ENCODE measurements around the gene GLB1L3. TPM values are rescaled to one million over a fixed set of nuclear protein-coding genes. Genes with fewer than 3 reads are reported as not detected.

GLB1L3 gene
- total RNA-seq, 1 donor from 2014 or later = 16.5 TPM

DNA sequence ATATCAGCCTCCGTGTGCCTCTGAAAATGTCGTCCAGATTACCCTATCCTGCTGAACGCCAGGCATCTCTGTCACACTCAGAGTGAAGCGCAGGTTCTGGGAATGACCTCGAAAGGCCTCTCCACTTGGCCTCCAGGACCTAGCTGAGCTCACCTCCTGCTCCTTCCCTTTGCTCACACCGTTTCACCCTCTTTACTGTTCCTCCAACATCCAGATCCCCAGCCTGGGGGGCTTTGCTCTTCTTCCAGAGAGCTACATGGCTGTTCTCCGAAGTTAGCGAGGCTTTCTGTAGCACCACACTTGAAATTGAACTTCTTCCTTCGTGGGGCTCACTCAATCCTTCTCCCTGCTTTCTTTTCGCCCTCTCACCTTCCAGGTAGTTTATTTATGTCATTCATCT lies 83.5 kb downstream of the GLB1L3 start:
- H3K27ac Mint-ChIP-seq (ENCODE audit: unreplicated experiment) = peak overlapping the region; percentile 5
- H3K4me3 Mint-ChIP-seq (ENCODE audit: unreplicated experiment) = no peak overlapping the region
- no peaks in the 10 kb centered on the region for H3K9me3 Mint-ChIP-seq (ENCODE audit: unreplicated experiment)
- H3K27me3 Mint-ChIP-seq (ENCODE audit: unreplicated experiment) = peaks cover 11% of the 10 kb centered on the region
- no peak for DNase-seq (ENCODE audit: low spot score)
- no peaks in the 10 kb centered on the region for H3K36me3 Mint-ChIP-seq (ENCODE audit: low read depth, unreplicated experiment)
- TF ChIP-seq, protein P1, sequence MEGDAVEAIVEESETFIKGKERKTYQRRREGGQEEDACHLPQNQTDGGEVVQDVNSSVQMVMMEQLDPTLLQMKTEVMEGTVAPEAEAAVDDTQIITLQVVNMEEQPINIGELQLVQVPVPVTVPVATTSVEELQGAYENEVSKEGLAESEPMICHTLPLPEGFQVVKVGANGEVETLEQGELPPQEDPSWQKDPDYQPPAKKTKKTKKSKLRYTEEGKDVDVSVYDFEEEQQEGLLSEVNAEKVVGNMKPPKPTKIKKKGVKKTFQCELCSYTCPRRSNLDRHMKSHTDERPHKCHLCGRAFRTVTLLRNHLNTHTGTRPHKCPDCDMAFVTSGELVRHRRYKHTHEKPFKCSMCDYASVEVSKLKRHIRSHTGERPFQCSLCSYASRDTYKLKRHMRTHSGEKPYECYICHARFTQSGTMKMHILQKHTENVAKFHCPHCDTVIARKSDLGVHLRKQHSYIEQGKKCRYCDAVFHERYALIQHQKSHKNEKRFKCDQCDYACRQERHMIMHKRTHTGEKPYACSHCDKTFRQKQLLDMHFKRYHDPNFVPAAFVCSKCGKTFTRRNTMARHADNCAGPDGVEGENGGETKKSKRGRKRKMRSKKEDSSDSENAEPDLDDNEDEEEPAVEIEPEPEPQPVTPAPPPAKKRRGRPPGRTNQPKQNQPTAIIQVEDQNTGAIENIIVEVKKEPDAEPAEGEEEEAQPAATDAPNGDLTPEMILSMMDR (IDR thresholded peaks at IDR 0.05; ENCODE audit: unreplicated experiment) = no peak
- peaks cover 18% of the 10 kb centered on the region for H3K4me1 Mint-ChIP-seq (ENCODE audit: unreplicated experiment)

DNA sequence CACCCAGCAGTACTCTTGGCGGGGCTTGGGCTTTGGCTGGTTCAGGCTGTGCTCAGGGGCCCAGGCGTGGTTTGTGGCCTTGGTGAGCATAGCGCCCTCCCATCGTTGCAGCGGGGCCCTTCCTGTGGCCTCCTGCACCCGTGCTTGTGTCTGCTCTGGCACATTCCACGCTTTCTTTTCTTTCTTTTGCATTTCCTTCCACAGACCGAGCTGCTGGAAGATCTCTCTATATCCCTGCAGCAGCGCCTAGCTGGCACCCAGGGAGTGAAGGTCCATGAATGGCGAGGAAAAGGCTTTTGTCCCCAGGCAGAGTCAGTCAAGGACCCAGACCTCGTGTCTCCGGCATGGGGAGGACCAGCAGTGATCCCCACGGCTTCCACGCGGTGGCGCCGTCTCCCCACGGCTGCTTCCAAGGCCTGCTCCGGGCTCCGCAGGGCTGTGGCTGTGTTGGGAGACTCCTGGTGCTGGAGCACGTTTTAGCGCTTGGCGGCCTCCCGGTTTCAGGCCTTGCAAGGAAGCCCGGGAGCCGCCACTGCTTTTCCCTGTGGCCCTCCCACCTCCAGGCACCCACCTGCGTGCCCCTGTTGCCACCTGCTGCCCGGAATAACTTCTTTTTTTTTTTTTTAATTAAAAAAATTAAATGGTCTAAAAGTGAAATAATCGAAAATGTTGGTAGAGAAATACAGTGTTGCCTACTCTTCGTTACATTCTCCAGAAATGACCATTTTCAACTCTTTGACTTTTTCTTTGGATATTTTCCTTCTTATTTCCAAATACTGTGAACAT lies 84.1 kb downstream of the GLB1L3 start:
- Mint-ChIP-seq H3K9me3 (ENCODE audit: unreplicated experiment) (no peaks in the 10 kb centered on the region), H3K4me1 (ENCODE audit: unreplicated experiment) (peaks cover 18% of the 10 kb centered on the region), H3K36me3 (ENCODE audit: low read depth, unreplicated experiment) (no peaks in the 10 kb centered on the region), H3K27me3 (ENCODE audit: unreplicated experiment) (peaks cover 11% of the 10 kb centered on the region), H3K27ac (ENCODE audit: unreplicated experiment) (peak overlapping the region; percentile 89), H3K4me3 (ENCODE audit: unreplicated experiment) (no peak overlapping the region)
- TF ChIP-seq, protein P1 (IDR thresholded peaks at IDR 0.05; ENCODE audit: unreplicated experiment) = peak; percentile 78
- DNase-seq (ENCODE audit: low spot score) = peak; percentile 98

DNA sequence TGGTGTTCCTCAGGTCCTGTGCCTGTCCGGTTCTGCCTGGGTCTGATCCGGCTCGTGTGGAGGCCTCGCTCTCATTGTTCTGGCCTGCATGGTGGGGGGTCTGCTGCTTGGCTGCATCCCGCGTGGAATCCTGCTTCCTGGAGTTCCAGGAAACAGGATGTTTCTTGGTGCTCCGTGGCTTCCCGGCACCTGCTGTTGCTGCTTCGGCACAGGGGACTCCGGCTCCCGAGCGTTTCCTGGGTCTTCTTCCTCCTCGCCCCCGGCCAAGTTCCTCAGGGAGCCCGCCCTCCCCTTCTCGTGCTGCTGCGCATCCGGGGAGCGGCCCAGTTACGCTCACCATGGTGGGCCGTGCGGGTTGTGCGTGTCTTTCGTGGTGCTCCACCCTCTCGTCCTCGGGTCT lies 85.5 kb downstream of the GLB1L3 start:
- peaks cover 18% of the 10 kb centered on the region for H3K4me1 Mint-ChIP-seq (ENCODE audit: unreplicated experiment)
- peak; percentile 62 for DNase-seq (ENCODE audit: low spot score)

DNA sequence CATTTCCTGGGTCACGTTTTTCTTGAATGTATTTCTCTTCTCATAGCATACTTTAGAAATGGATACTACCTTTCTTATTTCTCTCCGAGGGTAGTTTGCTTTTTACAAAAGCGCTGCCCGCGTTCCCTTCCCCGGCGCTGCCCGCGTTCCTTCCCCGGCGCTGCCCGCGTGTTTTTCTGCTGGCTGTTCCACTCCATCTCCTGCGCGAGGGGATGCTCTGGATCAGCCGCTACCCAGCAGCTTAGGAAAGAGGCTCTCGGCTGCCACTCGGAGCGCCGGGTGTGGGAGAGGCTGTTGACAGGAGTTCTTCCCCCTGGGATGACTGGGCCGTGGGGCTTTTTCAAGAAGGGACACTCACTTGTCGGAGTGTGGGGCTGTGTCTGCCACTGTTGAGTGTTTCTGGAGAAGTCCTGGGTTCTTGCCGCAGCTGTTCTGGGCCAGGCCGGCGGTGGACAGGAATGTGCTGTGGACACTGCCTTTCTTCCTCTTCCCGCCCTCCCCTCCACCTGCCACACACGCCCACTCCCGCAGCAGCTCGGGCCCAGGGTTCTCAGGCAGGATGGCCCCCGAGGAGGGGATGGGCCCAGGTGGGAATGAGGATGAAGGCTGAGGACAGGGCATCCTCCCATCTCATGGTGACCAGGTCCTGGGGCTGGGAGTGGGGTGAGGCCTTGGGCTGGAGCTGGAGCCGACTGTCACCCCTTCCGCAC lies 86.2 kb downstream of the GLB1L3 start:
- TF ChIP-seq, protein P1 (IDR thresholded peaks at IDR 0.05; ENCODE audit: unreplicated experiment) = no peak
- Mint-ChIP-seq H3K4me1 (ENCODE audit: unreplicated experiment) (peaks cover 18% of the 10 kb centered on the region), H3K27me3 (ENCODE audit: unreplicated experiment) (peaks cover 13% of the 10 kb centered on the region), H3K36me3 (ENCODE audit: low read depth, unreplicated experiment) (no peaks in the 10 kb centered on the region), H3K4me3 (ENCODE audit: unreplicated experiment) (no peak overlapping the region), H3K9me3 (ENCODE audit: unreplicated experiment) (no peaks in the 10 kb centered on the region), H3K27ac (ENCODE audit: unreplicated experiment) (peak overlapping the region; percentile 86)
- DNase-seq (ENCODE audit: low spot score) = no peak

More for the DNA sequence above, 85.5 kb downstream of the GLB1L3 start:
- no peaks in the 10 kb centered on the region for H3K9me3 Mint-ChIP-seq (ENCODE audit: unreplicated experiment)
- TF ChIP-seq, protein P1 (IDR thresholded peaks at IDR 0.05; ENCODE audit: unreplicated experiment) = no peak
- peak overlapping the region; percentile 86 for H3K27ac Mint-ChIP-seq (ENCODE audit: unreplicated experiment)
- H3K4me3 Mint-ChIP-seq (ENCODE audit: unreplicated experiment) = no peak overlapping the region
- H3K27me3 Mint-ChIP-seq (ENCODE audit: unreplicated experiment) = peaks cover 11% of the 10 kb centered on the region
- H3K36me3 Mint-ChIP-seq (ENCODE audit: low read depth, unreplicated experiment) = no peaks in the 10 kb centered on the region

DNA sequence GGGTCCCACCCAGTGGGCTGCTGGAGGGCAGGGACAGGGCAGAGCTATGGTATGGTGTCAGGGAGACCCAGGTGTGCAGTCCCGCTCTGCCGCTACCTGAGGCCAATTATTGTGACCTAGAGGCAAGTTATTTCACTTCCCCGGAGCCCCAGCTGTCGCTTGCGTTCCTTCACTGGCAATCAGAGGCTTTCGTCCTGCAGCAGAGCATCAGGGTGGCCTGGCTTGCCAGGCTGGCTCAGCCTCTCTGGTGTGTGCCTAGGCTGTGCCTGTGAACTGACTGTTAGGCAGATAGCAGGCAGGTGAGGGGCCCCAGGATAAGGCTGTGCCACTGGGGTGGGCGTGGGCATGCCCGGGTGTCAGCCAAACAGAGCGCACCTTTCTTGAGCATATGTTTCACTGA lies 87.0 kb downstream of the GLB1L3 start:
- H3K27ac Mint-ChIP-seq (ENCODE audit: unreplicated experiment) = no peak overlapping the region
- peaks cover 14% of the 10 kb centered on the region for H3K27me3 Mint-ChIP-seq (ENCODE audit: unreplicated experiment)
- peaks cover 18% of the 10 kb centered on the region for H3K4me1 Mint-ChIP-seq (ENCODE audit: unreplicated experiment)
- DNase-seq (ENCODE audit: low spot score) = no peak
- no peaks in the 10 kb centered on the region for H3K9me3 Mint-ChIP-seq (ENCODE audit: unreplicated experiment)
- TF ChIP-seq, protein P1 (IDR thresholded peaks at IDR 0.05; ENCODE audit: unreplicated experiment) = no peak
- no peak overlapping the region for H3K4me3 Mint-ChIP-seq (ENCODE audit: unreplicated experiment)
- no peaks in the 10 kb centered on the region for H3K36me3 Mint-ChIP-seq (ENCODE audit: low read depth, unreplicated experiment)

All from endothelial cell (in vitro differentiated cells).